HCT116 (cell line): Measurements from ENCODE around the gene OR5K2. TPM values are rescaled to one million over a fixed set of nuclear protein-coding genes. Genes with fewer than 3 reads are reported as not detected.

Experiments
- ATAC-seq: fragments of 200-7000 bp; cut with Tn5 transposase; 2 replicates; pipeline ENCODE4 v1.9.1; 2020; ENCODE audit warnings: mild to moderate bottlenecking, moderate library complexity
- Bru-seq: library from RNA; stranded (reverse); fragments of 400-500 nt; gene quantifications from one replicate; lab custom pipeline; 2021; lab: Mats Ljungman, UMichigan
- BruChase-seq, 2 experiments: library from RNA; stranded (reverse); fragments of 400-500 nt; gene quantifications; one replicate each; lab custom pipeline; 2021; lab: Mats Ljungman, UMichigan
- BruUV-seq: library from RNA; stranded (reverse); fragments of 400-500 nt; replicated peaks from 2 replicates; lab custom pipeline; 2021; lab: Mats Ljungman, UMichigan
- CTCF ChIA-PET: fragments of 300-600 bp; sonication (Branson Sonifier 250); formaldehyde crosslinking; loops from one replicate; lab custom pipeline; 2021; ENCODE audit warnings: antibody characterized with exemption; lab: Charles Lee
- POLR2A ChIA-PET: fragments of 300-600, 350-600 bp; sonication (Branson Sonifier 250); formaldehyde crosslinking; loops from one replicate; lab custom pipeline; 2021; ENCODE audit warnings: antibody characterized with exemption; lab: Charles Lee
- RAD21 ChIA-PET, 2 experiments: fragments of 300-600 bp; sonication (Branson Sonifier 250); formaldehyde crosslinking; loops; one replicate each; lab custom pipeline; 2023; ENCODE audit warnings: low total read pairs in 2 of 2; ENCODE audit not compliant: uncharacterized antibody in 2 of 2, unreplicated experiment in 2 of 2, low non-redundant PET in 1 of 2; lab: Charles Lee
- DNase-seq: peaks from one replicate; pipeline ENCODE4 v3.0.0-alpha.2; 2010; ENCODE audit warnings: low read depth, low spot score
- H2AFZ ChIP-seq: fragments of 200-600 bp; shearing (Covaris generic), sonication (generic); 2 replicates; pipeline ENCODE4 v1.6.1; 2017; ENCODE audit warnings: low read depth, mixed run types, mixed read lengths, antibody characterized with exemption, low read length; ENCODE audit not compliant: poor library complexity, severe bottlenecking
- H3K27ac ChIP-seq: 2 replicates; pipeline ENCODE4 v1.5.1; 2012; ENCODE audit warnings: low read depth, low read length
- H3K27me3 ChIP-seq: fragments of 200-600 bp; sonication (generic); 2 replicates; pipeline ENCODE4 v1.6.1; 2016; ENCODE audit warnings: mixed run types, low read length, mixed read lengths; ENCODE audit not compliant: insufficient read depth
- H3K36me3 ChIP-seq, 2 experiments: fragments of 200-500 bp in 1 of 2; fragments of 200-600 bp in 1 of 2; sonication (Bioruptor generic) in 1 of 2; sonication (generic) in 1 of 2; 2 replicates each; pipeline versions ENCODE4 v1.5.1 to v1.6.1; 2014 to 2016; ENCODE audit warnings: low read length in 2 of 2, inconsistent platforms in 1 of 2, mixed read lengths in 1 of 2, mixed run types in 1 of 2; ENCODE audit not compliant: insufficient read depth in 2 of 2, control insufficient read depth in 1 of 2
- H3K4me1 ChIP-seq, 2 experiments: fragments of 200-600 bp in 1 of 2; sonication (generic) in 1 of 2; 2 replicates each; pipeline versions ENCODE4 v1.5.1 to v1.6.1; 2012 to 2017; ENCODE audit warnings: low read length in 2 of 2, inconsistent platforms in 1 of 2, mild to moderate bottlenecking in 1 of 2, mixed read lengths in 1 of 2, mixed run types in 1 of 2, moderate library complexity in 1 of 2; ENCODE audit not compliant: insufficient read depth in 2 of 2, control insufficient read depth in 1 of 2
- H3K4me2 ChIP-seq: fragments of 200-600 bp; sonication (generic); 2 replicates; pipeline ENCODE4 v1.6.1; 2017; ENCODE audit warnings: mixed run types, low read length, mixed read lengths
- H3K4me3 ChIP-seq, 2 experiments: fragments of 200-600 bp in 1 of 2; sonication (generic) in 1 of 2; replicated peaks in 1 of 2; 2 replicates each; pipeline ENCODE4 v1.5.1; 2011 to 2016; ENCODE audit warnings: low read length in 2 of 2, control low read depth in 1 of 2, low read depth in 1 of 2, mild to moderate bottlenecking in 1 of 2, mixed read lengths in 1 of 2, mixed run types in 1 of 2
- H3K79me2 ChIP-seq: fragments of 200-600 bp; sonication (generic); 2 replicates; pipeline ENCODE4 v1.6.1; 2017; ENCODE audit warnings: mild to moderate bottlenecking, mixed run types, low read length, moderate library complexity, mixed read lengths; ENCODE audit not compliant: insufficient read depth
- H3K9ac ChIP-seq: fragments of 200-600 bp; sonication (generic); 2 replicates; pipeline ENCODE4 v1.6.1; 2016; ENCODE audit warnings: low read length, mixed read lengths
- H3K9me2 ChIP-seq: fragments of 200-600 bp; sonication (generic), shearing (Covaris generic); 2 replicates; pipeline ENCODE4 v1.6.1; 2017; ENCODE audit warnings: mixed run types, mild to moderate bottlenecking, moderate library complexity; ENCODE audit not compliant: insufficient read depth
- H3K9me3 ChIP-seq, 2 experiments: fragments of 200-500 bp in 1 of 2; fragments of 200-600 bp in 1 of 2; sonication (Bioruptor generic) in 1 of 2; sonication (generic) in 1 of 2; 2 replicates each; pipeline ENCODE4 v1.6.1; 2014 to 2017; ENCODE audit warnings: low read length in 2 of 2, mixed read lengths in 2 of 2, inconsistent platforms in 1 of 2, low read depth in 1 of 2, mild to moderate bottlenecking in 1 of 2, mixed run types in 1 of 2, moderate library complexity in 1 of 2; ENCODE audit not compliant: control insufficient read depth in 1 of 2, insufficient read depth in 1 of 2
- H4K20me1 ChIP-seq: fragments of 200-600 bp; sonication (generic), shearing (Covaris generic); 2 replicates; pipeline ENCODE4 v1.6.1; 2017; ENCODE audit warnings: mixed run types, mild to moderate bottlenecking, moderate library complexity; ENCODE audit not compliant: insufficient read depth
- ATF3 ChIP-seq: IDR thresholded peaks from 2 replicates; pipeline ENCODE4 v1.6.1; 2012
- CTCF ChIP-seq, 3 experiments: fragments of 200-600 bp in 1 of 3; sonication (generic) in 1 of 3; IDR thresholded peaks in 2 of 3; conservative IDR thresholded peaks in 1 of 3; 2 replicates each; pipeline ENCODE4 v1.5.1; 2012 to 2017; ENCODE audit warnings: low read depth in 2 of 3, low read length in 2 of 3, antibody characterized with exemption in 1 of 3, borderline replicate concordance in 1 of 3, control low read depth in 1 of 3, mild to moderate bottlenecking in 1 of 3, mixed read lengths in 1 of 3, mixed run types in 1 of 3, moderate library complexity in 1 of 3; ENCODE audit not compliant: insufficient read depth in 1 of 3
- EZH2 ChIP-seq: fragments of 200-600 bp; sonication (generic); IDR thresholded peaks from 2 replicates; pipeline ENCODE4 v1.6.1; 2017; ENCODE audit warnings: antibody characterized with exemption, mixed run types
- EZH2phosphoT487 ChIP-seq: fragments of 200-600 bp; IDR thresholded peaks from 2 replicates; pipeline ENCODE4 v1.6.1; 2018; ENCODE audit warnings: antibody characterized with exemption, borderline replicate concordance
- JUND ChIP-seq: IDR thresholded peaks from 2 replicates; pipeline ENCODE4 v1.6.1; 2012
- POLR2AphosphoS5 ChIP-seq: IDR thresholded peaks from 2 replicates; pipeline ENCODE4 v1.6.1; 2011; ENCODE audit warnings: mild to moderate bottlenecking, low read depth, low read length, moderate library complexity
- REST ChIP-seq: IDR thresholded peaks from 2 replicates; pipeline ENCODE4 v1.6.1; 2012; ENCODE audit warnings: low read depth
- SIN3A ChIP-seq: IDR thresholded peaks from 2 replicates; pipeline ENCODE4 v1.6.1; 2012; ENCODE audit warnings: low read depth
- SP1 ChIP-seq: IDR thresholded peaks from 2 replicates; pipeline ENCODE4 v1.6.1; 2012; ENCODE audit warnings: low read depth
- SRF ChIP-seq: IDR thresholded peaks from 2 replicates; pipeline ENCODE4 v1.6.1; 2012; ENCODE audit warnings: low read depth
- YY1 ChIP-seq: IDR thresholded peaks from 2 replicates; pipeline ENCODE4 v1.6.1; 2011; ENCODE audit warnings: low read length, low read depth, moderate library complexity, mild to moderate bottlenecking; ENCODE audit not compliant: insufficient replicate concordance; ENCODE audit errors: extremely low read depth
- ZBTB33 ChIP-seq: IDR thresholded peaks from 2 replicates; pipeline ENCODE4 v1.6.1; 2011; ENCODE audit warnings: mild to moderate bottlenecking, low read length, moderate library complexity; ENCODE audit not compliant: insufficient replicate concordance; ENCODE audit errors: extremely low read depth
- ZFX ChIP-seq: fragments of 450-650 bp; IDR thresholded peaks from 2 replicates; pipeline ENCODE4 v1.6.1; 2017
- intact Hi-C: fragments of 100-400 bp; cut with micrococcal nuclease; formaldehyde crosslinking; loops from 2 replicates; pipeline ENCODE4 v1.10.0; 2022
- long read RNA-seq: library from polyadenylated mRNA; unstranded; transcript quantifications from one replicate; pipeline ENCODE4 v2.0.0, GENCODE V29; 2021; ENCODE audit not compliant: unreplicated experiment
- polyA plus RNA-seq: library from polyadenylated mRNA; unstranded; fragments of >200 nt; gene quantifications from 2 replicates; pipeline ENCODE4 v1.2.1, GENCODE V29; 2012; ENCODE audit warnings: missing spikeins
- total RNA-seq: library from RNA; stranded (reverse); gene quantifications from one replicate; pipeline ENCODE4 v1.2.1, GENCODE V29; 2021; ENCODE audit not compliant: unreplicated experiment

Gene OR5K2
- total RNA-seq (not detected), Bru-seq, nascent RNA (not detected), BruChase-seq, experiment 1, labeled RNA remaining after a 6-hour chase (not detected), BruChase-seq, experiment 2, labeled RNA remaining after a 2-hour chase (not detected)
- not detected in 2 replicates for polyA plus RNA-seq
- long read RNA-seq, result 0 reads

- no TSS peak for BruUV-seq
- Histone ChIP-seq H3K4me2 (no peak within 1 kb of the TSS), H2AFZ (peak within 1 kb of the TSS; percentile 5), H3K9me2 (no peaks in the 10 kb centered on the region), H3K4me1 (peaks cover 4 to 5% of the 10 kb centered on the region in 2 experiments; a peak in 1 of 4 replicates), H3K9me3 (no peaks in the 10 kb centered on the region), H3K4me3 (no peak within 1 kb of the TSS), H3K9ac (no peak within 1 kb of the TSS), H3K36me3 (no peaks in the 10 kb centered on the region), H3K27ac (no peak within 1 kb of the TSS), H4K20me1 (no peaks in the 10 kb centered on the region), H3K27me3 (no peaks in the 10 kb centered on the region), H3K79me2 (no peaks in the 10 kb centered on the region)
- intact Hi-C loops, result no loop called here
- ATAC-seq (no peak), DNase-seq (no peak)
- TF ChIP-seq REST (no peak), YY1 (no peak), JUND (no peak), SRF (no peak), ZBTB33 (no peak), ATF3 (no peak), SP1 (no peak), POLR2AphosphoS5 (no peak), ZFX (no peak), EZH2 (no peak), EZH2phosphoT487 (no peak), CTCF (IDR thresholded peaks at IDR 0.05 in 2 of 3, conservative IDR thresholded peaks at IDR 0.05 in 1 of 3; ENCODE audit: borderline replicate concordance in 1 of 3, insufficient read depth in 1 of 3, low read depth in 2 of 3, low read length in 2 of 3) (no peak), SIN3A (no peak)
- RAD21 ChIA-PET, result no interaction called here
- CTCF ChIA-PET, result no interaction called here
- POLR2A ChIA-PET, result no interaction called here
These were observed at the start of gene OR5K2 for GRCh38 chr3:98497381-98497780. TSS of gene OR5K2 (plus strand) at chr3:98497681. CDS start at chr3:98497681, 0 bp downstream.
